Kidney (tissue), 14 donors: Measurements from ENCODE around the gene OR10H3. TPM values are rescaled to one million over a fixed set of nuclear protein-coding genes. Genes with fewer than 3 reads are reported as not detected.

Experiments
- DNase-seq, 5 donors: peaks; one replicate each; pipeline ENCODE4 v3.0.0-alpha.2; 2013 to 2020
- FAIRE-seq: peaks from 2 replicates; lab custom pipeline; 2012; peaks lifted over from hg19 to GRCh38; lab: Jason Lieb, UNC
- H3K27ac ChIP-seq, 2 donors: one replicate each; pipeline ENCODE4 v1.7.0; 2013; ENCODE audit warnings: low read depth in 2 of 2, low read length in 2 of 2, inconsistent platforms in 1 of 2
- H3K27me3 ChIP-seq: one replicate; pipeline ENCODE4 v1.7.1; 2013; ENCODE audit warnings: low read length, inconsistent platforms; ENCODE audit not compliant: control insufficient read depth, insufficient read depth
- H3K36me3 ChIP-seq, 3 donors: one replicate each; pipeline versions ENCODE4 v1.7.0 to v1.7.1; 2013; ENCODE audit warnings: low read length in 3 of 3, control low read depth in 1 of 3, inconsistent platforms in 1 of 3; ENCODE audit not compliant: insufficient read depth in 3 of 3, control insufficient read depth in 2 of 3
- H3K4me1 ChIP-seq, 3 donors: one replicate each; pipeline versions ENCODE4 v1.7.0 to v1.7.1; 2013; ENCODE audit warnings: low read length in 3 of 3, inconsistent platforms in 1 of 3, low read depth in 1 of 3; ENCODE audit not compliant: control insufficient read depth in 2 of 3, insufficient read depth in 2 of 3
- H3K4me3 ChIP-seq, 3 donors: one replicate each; pipeline versions ENCODE4 v1.7.0 to v1.8.1; 2013; ENCODE audit warnings: low read length in 3 of 3, control low read depth in 1 of 3, inconsistent platforms in 1 of 3
- H3K9ac ChIP-seq, 3 donors: one replicate each; pipeline versions ENCODE4 v1.7.0 to v1.7.1; 2013; ENCODE audit warnings: low read length in 3 of 3, control low read depth in 1 of 3, inconsistent platforms in 1 of 3
- H3K9me3 ChIP-seq, 3 donors: one replicate each; pipeline versions ENCODE4 v1.7.0 to v1.7.1; 2013; ENCODE audit warnings: low read length in 3 of 3, control low read depth in 1 of 3, inconsistent platforms in 1 of 3; ENCODE audit not compliant: control insufficient read depth in 2 of 3, insufficient read depth in 1 of 3
- CTCF ChIP-seq: IDR thresholded peaks from 3 replicates; pipeline ENCODE4 v1.5.1; 2012; ENCODE audit warnings: mild to moderate bottlenecking, moderate library complexity, borderline replicate concordance; ENCODE audit not compliant: insufficient read depth; ENCODE audit errors: extremely low read depth
- intact Hi-C: fragments of 100-400 bp; cut with DNase I; formaldehyde crosslinking; loops from one replicate; pipeline ENCODE4 v1.11.1; 2022
- polyA plus RNA-seq: library from polyadenylated mRNA; stranded (reverse); fragments of 350-450 nt; fragmentation: Illumina TruSeq; extraction: RNeasy Lipid Tissue Mini Kit (QIAGEN cat#74804); gene quantifications from one replicate; pipeline ENCODE4 v1.2.3, GENCODE V29; 2014; ENCODE audit warnings: low read depth, low replicate concordance; ENCODE audit not compliant: insufficient read depth
- total RNA-seq: library from RNA; stranded (reverse); fragmentation: NEBNext Ultra II Directional; extraction: Animal tissue kit (Norgen Biotek cat#: 25700); gene quantifications from one replicate; pipeline ENCODE4 v1.2.1, GENCODE V29; 2021
- donor health status: control.
- donor health status: control.
- donor health status: control.
- donor health status: control.
- donor health status: control.
- donor health status: DM: yes; HTN: yes; CAD: no.
- donor health status: Normal renal cell carcinoma (clear cell type).

The OR10H3 gene
- total and polyA plus RNA-seq, 2 donors from 2014 or later: not detected

- FAIRE-seq (no peak), DNase-seq (no peak)
- Histone ChIP-seq H3K9me3 (no peaks in the 10 kb centered on the region), H3K4me3 (no peak overlapping the region), H3K4me1 (no peaks in the 10 kb centered on the region), H3K9ac (no peak overlapping the region), H3K27ac (no peak overlapping the region), H3K36me3 (no peaks in the 10 kb centered on the region), H3K27me3 (no peaks in the 10 kb centered on the region)
- TF ChIP-seq CTCF: no peak
- intact Hi-C loops: no loop called here
Measured at GRCh38 chr19:15721268-15721667, 16.5 kb upstream of the OR10H3 start.

- Histone ChIP-seq H3K27ac (no peak overlapping the region), H3K4me3 (no peak overlapping the region), H3K27me3 (no peaks in the 10 kb centered on the region), H3K9ac (no peak overlapping the region), H3K36me3 (no peaks in the 10 kb centered on the region), H3K9me3 (no peaks in the 10 kb centered on the region), H3K4me1 (no peaks in the 10 kb centered on the region)
- DNase-seq: no peak
- FAIRE-seq: no peak
- intact Hi-C loops: no loop called here
- no peak for TF ChIP-seq CTCF
Measured at GRCh38 chr19:15722956-15723355, 14.8 kb upstream of the OR10H3 start.

- no peak for DNase-seq
- Histone ChIP-seq H3K9ac (no peak within 1 kb of the TSS), H3K4me3 (no peak within 1 kb of the TSS), H3K27me3 (no peaks in the 10 kb centered on the region), H3K9me3 (no peaks in the 10 kb centered on the region), H3K27ac (no peak within 1 kb of the TSS), H3K36me3 (no peaks in the 10 kb centered on the region), H3K4me1 (no peaks in the 10 kb centered on the region)
- intact Hi-C loops: no loop called here
- FAIRE-seq: no peak
- TF ChIP-seq CTCF: no peak
Measured at GRCh38 chr19:15727724-15728123, 10.1 kb upstream of the OR10H3 start, which contains the start of gene OR10H2. TSS of gene OR10H2 (plus strand) at chr19:15728024. CDS start at chr19:15728044, 20 bp downstream.

GRCh38 chr19:15730538-15730937, 7.2 kb upstream of the OR10H3 start:
- H3K4me1 ChIP-seq: no peaks in the 10 kb centered on the region
- intact Hi-C loops: no loop called here
- no peak overlapping the region for H3K9ac ChIP-seq
- H3K36me3 ChIP-seq: no peaks in the 10 kb centered on the region
- DNase-seq: no peak
- no peaks in the 10 kb centered on the region for H3K27me3 ChIP-seq
- H3K27ac ChIP-seq: no peak overlapping the region
- FAIRE-seq: no peak
- H3K4me3 ChIP-seq: no peak overlapping the region
- no peaks in the 10 kb centered on the region for H3K9me3 ChIP-seq
- no peak for TF ChIP-seq CTCF
